Activated T-cell treated with anti-CD3 and anti-CD28 coated beads for 48 hours (primary cell): Measurements from ENCODE around the gene PARP1.

Experiments
- DNase-seq: peaks from one replicate; pipeline ENCODE4 v3.0.0-alpha.2; 2020; ENCODE audit warnings: low read depth

PARP1 gene

DNA sequence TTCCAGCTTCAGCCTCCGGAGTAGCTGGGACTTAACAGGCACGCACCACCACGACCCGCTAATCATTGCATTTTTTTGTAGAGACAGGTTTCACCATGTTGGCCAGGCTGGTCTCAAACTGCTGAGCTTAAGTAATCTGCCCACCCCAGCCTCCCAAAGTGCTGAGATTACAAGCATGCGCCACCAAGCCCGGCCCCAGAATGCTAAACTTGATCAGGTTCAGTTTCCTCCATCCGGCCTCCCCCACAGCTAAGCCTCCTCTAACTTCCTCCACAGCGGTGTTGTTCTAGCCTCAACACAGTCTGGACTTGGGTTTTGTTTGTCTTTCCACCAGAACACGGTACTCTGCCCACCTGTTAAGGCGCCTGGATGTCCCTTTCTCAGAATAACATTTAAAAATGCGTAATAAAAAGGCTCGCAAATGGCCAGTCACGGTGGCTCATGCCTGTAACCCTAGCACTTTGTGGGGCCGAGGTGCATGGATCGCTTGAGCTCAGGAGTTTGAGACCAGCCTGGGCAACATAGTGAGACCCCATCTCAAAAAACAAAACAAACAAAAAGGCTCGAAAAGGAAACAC lies 2.4 kb downstream of the PARP1 start:
- DNase-seq, result no peak

- DNase-seq, result no peak
These were observed 3.0 kb downstream of the PARP1 start for GRCh38 chr1:226404904-226405222.

DNA sequence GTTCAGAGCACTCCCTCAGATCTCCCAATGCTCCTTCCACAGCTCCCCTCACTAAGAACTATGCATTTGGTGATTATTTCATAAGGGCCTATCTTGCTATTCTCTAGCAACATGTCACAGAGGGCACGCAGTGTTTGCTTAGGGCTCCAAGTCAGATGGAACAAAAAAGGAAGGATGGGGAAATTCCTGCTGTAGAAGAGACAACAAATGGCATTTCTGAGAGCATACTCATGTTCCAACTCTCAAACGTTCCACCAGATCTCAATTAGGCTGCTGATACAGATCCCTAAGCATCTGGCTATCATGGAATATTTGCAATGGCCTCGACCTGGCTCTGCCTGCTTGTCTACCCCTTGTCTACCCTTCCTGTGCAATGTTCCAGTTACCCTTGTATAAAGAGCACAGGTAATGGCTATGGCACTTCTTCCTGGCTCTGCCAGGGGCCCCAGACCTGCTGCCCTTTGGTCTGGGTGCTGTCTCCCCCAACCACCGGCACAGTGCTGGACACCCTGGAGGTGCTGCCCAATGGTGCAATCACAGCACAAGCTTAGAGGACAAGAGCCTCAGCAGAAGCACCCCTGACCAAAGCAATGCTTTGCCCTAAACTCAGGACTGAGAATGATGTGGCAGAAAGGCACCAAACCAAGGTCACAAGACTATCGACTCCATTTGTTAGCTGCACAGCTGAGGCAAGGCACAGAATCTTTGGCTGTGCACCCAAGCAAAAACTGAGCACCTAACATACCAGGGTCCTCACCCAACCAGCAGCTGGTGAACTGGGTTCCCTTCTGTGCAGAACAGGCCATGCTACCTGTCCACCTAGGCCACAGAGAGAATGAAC lies 3.6 kb downstream of the PARP1 start:
- no peak for DNase-seq

DNA sequence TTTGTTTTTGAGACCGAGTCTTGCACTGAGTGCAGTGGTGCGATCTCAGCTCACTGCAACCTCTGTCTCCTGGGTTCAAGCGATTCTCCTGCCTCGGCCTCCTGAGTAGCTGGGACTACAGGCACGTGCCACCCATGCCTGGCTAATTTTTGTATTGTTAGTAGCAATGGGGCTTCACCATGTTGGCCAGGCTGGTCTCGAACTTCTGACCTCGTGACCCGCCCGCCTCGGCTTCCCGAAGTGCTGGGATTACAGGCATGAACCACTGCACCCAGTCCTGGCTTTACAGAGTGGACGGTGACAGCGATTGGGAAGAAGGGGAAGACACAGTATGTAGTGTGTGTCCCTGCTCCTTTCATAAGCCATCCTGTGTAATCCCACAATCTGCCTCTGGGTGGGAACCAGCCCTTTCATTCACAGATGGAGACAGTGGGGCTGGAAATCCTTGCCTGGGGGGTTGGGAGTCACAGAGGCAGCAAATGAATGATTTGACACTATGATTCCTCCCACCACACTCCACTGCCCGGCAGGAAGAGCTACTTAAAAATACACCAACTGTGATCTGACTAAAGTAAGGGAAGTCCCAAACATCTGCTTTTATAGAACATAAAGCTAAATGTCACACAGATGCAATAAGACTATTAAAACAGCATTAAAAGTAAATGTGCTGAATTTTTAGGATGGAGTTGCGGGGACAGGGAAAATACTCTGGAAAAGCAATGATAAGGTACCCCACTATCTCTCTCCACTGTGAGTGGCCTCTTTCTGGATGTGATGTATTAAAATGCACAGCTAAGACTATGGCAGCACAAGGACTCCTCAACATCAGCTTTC lies 4.5 kb downstream of the PARP1 start:
- no peak for DNase-seq

GRCh38 chr1:226402739-226403165 lies 5.1 kb downstream of the PARP1 start:
- DNase-seq, result no peak

GRCh38 chr1:226401355-226402303 lies 6.3 kb downstream of the PARP1 start:
- DNase-seq, result no peak

GRCh38 chr1:226400519-226401354 lies 7.2 kb downstream of the PARP1 start:
- no peak for DNase-seq

DNA sequence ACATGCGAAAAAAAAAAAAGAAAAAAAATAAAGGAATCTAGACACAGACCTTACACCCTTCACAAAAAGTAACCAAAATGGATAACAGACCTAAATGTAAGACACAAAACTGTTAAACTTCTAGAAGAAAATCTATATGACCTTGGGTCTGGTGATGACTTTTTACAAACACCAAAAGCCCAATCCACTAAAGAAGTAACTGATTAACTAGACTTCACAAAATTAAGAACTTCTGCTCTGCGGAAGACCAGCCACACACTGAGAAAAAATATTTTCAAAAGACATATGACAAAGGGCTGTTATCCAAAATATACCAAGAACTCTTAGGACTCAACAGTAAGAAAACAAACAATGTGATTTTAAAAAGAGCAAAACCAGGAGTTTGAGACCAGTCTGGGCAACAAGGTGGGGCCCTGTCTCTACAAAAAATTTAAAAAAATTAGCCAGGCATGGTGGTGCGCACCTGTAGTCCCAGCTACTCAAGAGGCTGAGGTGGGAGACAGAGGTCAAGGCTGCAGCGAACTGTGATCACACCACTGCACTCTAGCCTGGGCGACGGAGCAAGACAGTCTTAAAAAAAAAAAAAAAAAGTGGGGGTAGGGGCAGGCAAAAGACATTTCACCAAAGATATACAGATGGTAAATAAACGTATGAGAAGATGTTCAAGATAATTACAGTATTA lies 9.8 kb downstream of the PARP1 start:
- no peak for DNase-seq

DNA sequence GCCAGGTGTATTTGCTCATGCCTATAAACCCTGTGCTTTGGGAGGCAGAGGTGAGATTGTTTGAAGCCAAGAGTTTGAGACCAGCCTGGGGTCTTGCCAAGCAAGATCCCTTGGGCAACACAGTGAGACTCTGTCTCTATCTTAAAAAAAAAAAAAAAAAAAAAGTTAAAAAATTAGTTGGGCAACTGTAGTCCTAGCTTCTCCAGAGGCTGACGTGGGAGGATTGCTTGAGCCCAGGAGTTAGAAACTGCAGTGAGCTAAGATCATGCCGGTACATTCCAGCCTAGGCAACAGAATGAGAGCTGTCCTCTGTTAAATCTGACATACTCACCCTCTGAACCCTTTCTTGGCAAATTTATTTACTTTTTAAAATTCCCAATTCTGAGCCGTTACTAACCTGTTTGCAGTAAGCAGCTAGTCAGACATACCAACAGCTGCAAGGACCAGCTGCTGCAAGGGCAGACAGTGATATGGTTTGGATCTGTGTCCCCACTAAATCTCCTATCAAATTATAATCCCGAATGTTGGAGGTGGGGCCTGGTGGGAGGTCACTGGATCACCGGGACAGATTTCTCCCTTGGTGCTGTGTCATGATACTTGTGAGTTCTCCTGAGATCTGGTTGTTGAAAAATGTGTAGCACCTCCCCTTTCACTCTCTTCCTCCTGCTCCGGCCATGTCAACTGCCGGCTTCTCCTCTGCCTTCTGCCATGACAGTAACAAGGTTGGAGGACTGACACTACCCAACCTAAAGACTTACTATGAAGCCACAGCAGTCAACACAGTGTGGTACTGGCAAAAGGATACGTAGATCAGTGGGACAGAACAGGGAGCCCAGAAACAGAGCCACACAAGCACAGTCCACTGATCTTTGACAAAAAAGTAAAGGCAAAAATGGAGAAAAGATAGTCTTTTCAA lies 10.6 kb downstream of the PARP1 start:
- DNase-seq, result no peak

- DNase-seq, result no peak
These were observed 12.1 kb downstream of the PARP1 start for GRCh38 chr1:226395753-226396152.

DNA sequence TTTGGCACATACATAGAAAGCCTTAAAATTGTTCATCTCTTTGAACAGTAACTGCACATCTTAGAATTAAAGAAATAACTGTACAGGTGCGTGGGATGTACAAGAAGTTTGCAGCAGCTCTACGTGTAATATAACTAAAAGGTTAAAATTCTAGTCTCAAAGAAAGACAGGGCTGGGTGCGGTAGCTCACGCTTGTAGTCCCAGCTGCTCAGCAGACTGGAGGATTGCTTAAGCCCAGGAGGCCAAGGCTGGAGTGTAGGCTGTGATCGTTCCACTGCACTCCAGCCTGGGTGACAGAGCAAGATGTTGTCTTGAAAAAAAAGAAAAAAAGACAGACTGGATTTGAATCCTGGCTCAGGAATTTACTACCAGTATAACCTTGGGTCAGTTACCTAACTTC lies 13.4 kb downstream of the PARP1 start:
- DNase-seq, result no peak

DNA sequence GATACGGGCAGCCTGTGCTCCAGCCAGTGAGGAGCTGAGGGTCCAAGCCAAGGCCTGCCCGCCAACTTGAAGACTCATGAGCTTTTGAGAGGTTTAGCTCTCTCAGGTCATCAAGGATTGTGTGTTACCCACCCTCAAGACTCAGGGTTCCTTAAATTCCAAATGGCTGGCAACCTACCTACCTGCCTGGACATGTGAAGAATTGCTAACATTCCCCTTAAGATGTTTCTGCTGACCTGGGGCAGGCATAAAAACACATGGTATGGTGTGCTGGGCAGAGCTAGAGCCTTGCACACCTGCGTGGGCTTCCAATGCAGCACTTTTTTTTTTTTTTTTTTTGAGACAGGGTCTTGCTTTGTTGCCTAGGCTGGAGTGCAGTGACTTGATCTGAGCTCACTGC lies 17.2 kb downstream of the PARP1 start:
- DNase-seq, result no peak

- no peak for DNase-seq
These were observed 19.8 kb downstream of the PARP1 start for GRCh38 chr1:226388131-226388530.

DNA sequence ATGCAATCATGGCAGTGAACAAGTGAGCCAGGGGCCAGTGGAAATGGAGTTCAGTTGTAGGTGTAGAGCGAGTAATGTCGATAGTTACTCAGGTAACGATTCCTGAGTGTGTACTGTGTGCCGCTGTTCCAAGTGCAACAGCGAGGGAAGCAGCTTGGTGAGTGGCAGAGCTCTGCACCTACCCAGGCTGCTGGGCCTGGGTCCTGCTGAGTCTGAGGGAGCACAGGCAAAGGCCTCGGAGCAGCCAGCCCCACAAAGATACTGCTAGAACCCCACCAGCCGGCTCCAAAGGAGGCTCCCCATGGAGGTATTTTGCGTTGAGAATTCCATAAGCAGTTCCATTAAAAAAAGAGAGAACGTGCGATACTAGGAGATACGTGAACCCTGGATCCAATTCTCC lies 23.2 kb downstream of the PARP1 start:
- DNase-seq, result no peak

- DNase-seq, result no peak
These were observed 23.9 kb downstream of the PARP1 start for GRCh38 chr1:226384040-226384439.

- no peak for DNase-seq
These were observed 25.9 kb downstream of the PARP1 start for GRCh38 chr1:226382030-226382429.

GRCh38 chr1:226381226-226381998 lies 26.5 kb downstream of the PARP1 start:
- no peak for DNase-seq

GRCh38 chr1:226378071-226378470 lies 29.8 kb downstream of the PARP1 start:
- DNase-seq, result no peak

GRCh38 chr1:226376300-226376699 lies 31.6 kb downstream of the PARP1 start:
- no peak for DNase-seq
